IPS-NIHi11 (cell line): ENCODE results near the gene HNRNPUL1.
"Not testable (repeated sequence)": the region's sequence is repeated elsewhere in the genome, so short reads cannot be mapped to it uniquely, and the experiment has no call there.

Source experiments
- DNase-seq: peaks from one replicate; pipeline ENCODE4 v3.0.0; 2012; ENCODE audit warnings: mixed read lengths, low spot score

HNRNPUL1 gene

DNA sequence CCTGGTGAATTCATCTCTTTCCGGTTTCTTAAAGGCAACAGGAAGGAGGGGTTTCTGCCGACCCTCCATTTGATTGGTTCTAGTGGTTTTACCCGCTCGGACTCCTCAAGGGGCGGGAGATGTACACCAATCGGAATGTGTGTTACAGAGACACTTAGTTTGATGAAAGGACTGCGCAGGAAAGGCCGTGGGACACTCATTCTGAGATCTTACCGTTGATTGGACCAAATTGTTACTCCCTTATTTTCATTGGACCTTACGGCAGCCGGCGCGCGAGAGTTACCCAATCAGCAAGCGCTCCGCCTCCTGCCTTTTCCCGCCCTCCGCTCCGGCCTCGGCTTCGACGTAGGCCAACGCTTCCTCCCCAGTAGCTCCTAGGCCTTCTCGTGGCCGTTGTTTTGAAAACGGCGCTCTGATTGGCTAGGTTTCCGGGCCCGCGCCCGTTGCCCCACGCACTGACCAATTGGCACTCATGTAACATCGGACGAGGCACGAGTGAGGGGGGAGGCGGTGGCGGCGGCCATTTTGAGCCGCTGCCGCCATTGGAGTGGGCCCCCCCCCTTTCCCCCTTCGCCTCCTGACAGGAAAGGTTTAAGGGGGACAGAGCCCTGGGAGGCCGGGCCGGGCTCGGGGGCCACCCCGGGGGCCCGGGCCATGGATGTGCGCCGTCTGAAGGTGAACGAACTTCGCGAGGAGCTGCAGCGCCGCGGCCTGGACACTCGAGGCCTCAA, at the start of gene HNRNPUL1:
Gene HNRNPUL1, plus strand, starts transcription at position 523 of the 731 bp plus-strand sequence. Its CDS starts 132 bp downstream, at position 655.
- peak; percentile 100 for DNase-seq

DNA sequence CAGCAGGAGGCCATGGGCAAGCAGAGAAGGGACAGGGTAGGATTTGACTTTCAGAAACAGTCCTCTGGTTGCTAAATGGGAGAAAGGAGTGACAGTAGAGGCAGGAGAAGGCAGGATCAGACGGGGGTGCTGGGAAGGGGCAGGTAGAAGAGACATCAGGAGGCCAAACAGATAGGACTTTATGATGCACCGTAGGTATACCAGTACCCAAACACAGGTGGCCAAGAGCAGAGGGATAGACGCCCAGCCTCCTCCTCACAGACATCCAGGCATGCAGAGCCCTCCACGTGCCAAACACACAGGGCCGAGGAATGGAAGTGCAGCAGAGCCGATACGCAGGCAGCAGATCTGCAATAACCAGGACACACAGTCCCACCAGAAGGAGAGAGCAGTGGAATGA, 46.4 kb upstream of the HNRNPUL1 start:
- no peak for DNase-seq

DNA sequence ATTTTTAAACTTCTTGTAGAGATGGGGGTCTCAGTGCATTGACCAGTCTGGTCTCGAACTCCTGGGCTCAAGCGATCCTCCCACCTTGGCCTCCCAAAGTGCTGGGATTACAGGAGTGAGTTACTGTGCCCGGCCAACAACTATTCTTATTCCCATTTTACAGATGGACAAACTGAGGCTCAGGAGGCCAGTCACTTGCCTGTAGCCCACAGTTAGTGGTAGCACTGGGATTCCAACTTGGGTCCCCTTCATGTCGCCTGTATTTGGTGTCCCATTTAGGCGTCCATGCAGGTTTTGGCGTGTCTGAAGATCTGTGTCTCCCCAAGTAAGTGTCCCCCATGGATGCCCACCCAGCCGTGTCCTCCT, 45.9 kb upstream of the HNRNPUL1 start:
- no peak for DNase-seq

- DNase-seq = peak; percentile 94
These were observed 45.3 kb upstream of the HNRNPUL1 start, which contains the start of gene AXL for GRCh38 chr19:41218615-41219507. TSS of gene AXL (plus strand) at chr19:41219223. CDS start at chr19:41219393, 170 bp downstream.

DNA sequence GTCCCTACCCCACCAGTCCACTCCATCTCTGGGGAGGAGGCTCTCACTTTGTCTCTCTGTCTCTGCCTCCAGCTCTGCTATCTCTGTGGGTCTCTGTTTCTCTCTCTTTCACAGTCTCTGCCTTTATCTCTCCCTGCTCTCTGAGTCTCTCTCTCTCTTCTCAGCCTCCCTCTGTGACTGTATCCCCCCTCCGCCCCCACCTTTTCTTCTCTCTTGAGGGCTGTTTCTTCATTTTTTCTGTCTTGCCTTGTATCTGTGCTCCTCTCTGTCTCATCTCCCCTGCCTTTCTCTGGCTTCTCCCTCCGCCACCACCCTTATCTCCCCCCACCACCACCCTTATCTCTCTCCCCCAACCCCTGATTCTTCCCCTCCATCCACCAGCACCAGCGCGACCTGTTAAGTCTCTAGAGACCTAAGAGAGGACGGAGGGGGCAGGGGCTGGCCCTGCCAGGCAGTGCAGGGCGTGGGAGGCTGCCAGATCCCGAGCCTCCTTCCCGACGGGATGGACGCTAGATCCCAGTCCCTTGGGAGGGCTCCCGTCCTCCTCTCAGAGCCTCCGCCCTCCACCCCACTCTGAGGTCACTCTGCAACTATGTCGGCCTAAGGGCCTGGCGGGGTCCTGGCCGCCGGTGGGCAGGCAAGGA, 44.1 kb upstream of the HNRNPUL1 start:
- peak; percentile 38 for DNase-seq

GRCh38 chr19:41220811-41221210, 43.4 kb upstream of the HNRNPUL1 start:
- no peak for DNase-seq

DNA sequence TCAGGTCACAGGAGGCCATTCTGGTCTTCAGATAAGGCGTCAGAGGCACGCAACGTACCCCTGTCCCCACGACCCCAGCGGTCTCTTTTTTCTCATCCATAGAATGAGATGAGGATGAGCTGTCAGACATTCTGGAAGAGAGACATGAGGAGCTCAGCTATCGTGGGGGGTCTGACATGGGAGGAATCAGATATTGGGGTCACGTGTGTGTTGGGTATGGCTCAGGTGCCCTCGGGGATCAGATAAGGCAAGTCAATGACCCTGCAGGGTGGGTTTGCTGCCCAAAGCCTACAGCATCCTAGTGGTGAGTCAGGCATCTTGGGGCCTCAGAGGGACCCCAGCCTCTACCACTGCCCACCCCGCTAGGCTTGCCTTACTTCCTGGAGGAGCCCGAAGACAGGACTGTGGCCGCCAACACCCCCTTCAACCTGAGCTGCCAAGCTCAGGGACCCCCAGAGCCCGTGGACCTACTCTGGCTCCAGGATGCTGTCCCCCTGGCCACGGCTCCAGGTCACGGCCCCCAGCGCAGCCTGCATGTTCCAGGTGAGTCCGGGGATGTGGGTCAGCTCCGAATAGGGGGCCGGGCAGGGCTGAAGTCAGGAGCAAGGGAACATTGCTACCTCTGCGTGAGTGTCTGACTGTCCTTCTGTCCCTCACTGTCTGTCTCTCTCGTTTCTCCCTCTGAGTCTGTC, 42.5 kb upstream of the HNRNPUL1 start:
- no peak for DNase-seq

- DNase-seq = no peak
These were observed 41.9 kb upstream of the HNRNPUL1 start for GRCh38 chr19:41222240-41222639.

GRCh38 chr19:41223431-41224234, 40.5 kb upstream of the HNRNPUL1 start:
- peak; percentile 55 for DNase-seq

GRCh38 chr19:41224632-41225031, 39.5 kb upstream of the HNRNPUL1 start:
- no peak for DNase-seq

- peak; percentile 69 for DNase-seq
These were observed 38.7 kb upstream of the HNRNPUL1 start for GRCh38 chr19:41225238-41226052.

- peak; percentile 81 for DNase-seq
These were observed 37.9 kb upstream of the HNRNPUL1 start for GRCh38 chr19:41226053-41226873.

- no peak for DNase-seq
These were observed 37.2 kb upstream of the HNRNPUL1 start for GRCh38 chr19:41226874-41227390.

DNA sequence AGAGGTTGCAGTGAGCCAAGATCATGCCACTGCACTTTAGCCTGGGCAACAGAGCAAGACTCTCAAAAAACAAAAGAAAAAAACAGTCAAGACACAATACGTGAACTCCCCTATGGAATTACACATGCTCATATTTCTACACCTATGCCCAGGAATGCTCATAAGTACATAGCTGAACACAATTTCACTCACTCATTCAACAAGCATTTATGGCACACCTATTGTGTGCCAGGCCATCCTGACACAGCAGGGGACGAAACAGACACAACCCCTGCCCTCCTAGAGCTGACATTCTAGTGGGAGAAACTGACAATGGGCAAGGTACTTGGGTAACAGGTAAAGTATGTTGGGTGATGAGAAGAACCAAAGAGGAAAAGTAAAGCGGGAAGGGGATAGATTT, 35.7 kb upstream of the HNRNPUL1 start:
- DNase-seq = no peak

DNA sequence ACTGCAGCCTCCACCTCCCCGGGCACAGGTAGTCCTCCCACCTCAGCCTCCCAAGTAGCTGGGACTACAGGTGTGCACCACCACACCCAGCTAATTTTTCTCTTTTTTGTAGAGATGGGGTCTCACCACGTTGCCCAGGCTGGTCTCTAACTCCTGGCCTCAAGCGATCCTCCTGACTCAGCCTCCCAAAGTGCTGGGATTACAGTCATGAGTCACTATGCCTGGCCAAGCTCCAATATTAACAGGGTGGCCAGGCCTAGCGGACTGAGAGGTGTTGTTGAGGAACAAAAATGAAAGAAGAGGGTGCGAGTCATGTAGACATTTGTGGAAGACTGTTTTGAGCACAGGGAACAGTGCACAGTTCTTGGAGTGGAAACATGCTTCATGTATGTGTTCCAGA, 34.8 kb upstream of the HNRNPUL1 start:
- DNase-seq = not testable (repeated sequence)

DNA sequence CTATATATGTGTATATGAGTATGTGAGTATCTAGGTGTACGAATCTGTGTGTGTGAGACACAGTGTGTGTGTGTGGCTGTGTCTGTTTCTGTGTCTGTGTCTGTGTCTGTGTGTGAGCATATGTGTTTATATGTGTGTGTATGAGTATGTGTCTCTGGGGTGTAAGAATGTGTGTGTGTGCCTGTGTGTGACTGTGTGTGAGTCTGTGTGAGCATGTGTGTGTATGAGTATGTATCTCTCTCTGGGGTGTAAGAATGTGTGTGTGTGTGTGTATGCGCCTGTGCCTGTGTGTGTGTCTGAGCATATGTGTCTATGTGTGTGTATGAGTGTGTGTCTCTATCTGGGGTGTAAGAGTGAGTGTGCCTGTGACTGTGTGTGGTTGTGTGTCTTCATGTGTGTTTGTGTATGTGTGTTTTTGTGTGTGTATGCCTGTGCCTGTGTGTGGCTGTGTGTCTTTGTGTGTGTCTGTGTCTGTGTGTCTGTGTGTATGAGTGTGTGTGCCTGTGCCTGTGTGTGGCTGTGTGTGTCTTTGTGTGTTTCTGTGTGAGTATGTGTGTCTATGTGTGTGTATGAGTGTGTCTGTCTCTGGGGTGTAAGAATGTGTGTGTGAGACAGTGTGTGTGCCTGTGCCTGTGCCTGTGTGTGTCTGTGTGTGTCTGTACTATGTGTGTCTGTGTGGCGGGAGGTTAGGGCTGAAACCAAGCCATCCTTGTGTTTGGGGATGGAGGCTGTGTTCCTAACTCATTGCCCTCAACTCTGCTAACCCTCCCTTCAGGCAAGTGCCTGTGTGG, 33.9 kb upstream of the HNRNPUL1 start:
- DNase-seq = no peak

- no peak for DNase-seq
These were observed 31.5 kb upstream of the HNRNPUL1 start for GRCh38 chr19:41232686-41233085.

DNA sequence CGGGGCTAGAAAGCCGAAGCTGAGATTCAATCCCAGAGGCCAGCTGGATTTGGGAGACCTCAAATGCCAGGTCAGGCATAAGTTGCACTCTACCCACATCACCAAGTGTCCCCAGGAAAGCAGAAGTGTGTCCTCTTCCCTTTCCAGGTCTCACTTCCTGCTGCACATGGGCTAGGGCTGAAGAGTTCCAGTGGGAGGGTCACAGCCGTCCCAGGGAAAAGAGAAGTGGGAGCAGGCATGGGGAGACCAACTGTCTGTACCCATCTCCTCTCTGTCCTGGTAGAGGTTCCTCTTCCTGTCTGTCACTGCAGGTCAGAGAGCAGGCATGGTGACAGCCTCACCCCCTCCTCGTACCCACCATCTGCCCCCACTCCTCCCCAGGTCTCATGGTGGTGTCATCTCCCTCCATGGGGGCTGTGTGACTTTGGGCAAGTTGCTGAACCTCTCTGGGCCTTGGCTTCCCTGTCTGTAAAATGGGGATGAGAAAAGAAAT, 30.4 kb upstream of the HNRNPUL1 start:
- no peak for DNase-seq
